Mucosa of descending colon (tissue), 3 donors: ENCODE measurements around the gene ENO2. TPM values are rescaled to one million over a fixed set of nuclear protein-coding genes. Genes with fewer than 3 reads are reported as not detected.

ENCODE experiments used
- ATAC-seq: fragments of 200-7000 bp; cut with Tn5 transposase; one replicate; pipeline ENCODE4 v1.9.1; 2020; ENCODE audit warnings: mild to moderate bottlenecking, moderate library complexity
- DNase-seq, 3 donors: peaks; one replicate each; pipeline ENCODE4 v3.0.0-alpha.2; 2020
- H3K36me3 ChIP-seq: fragments of 200-600 bp; one replicate; pipeline ENCODE4 v1.8.0; 2021; ENCODE audit warnings: low read depth, mild to moderate bottlenecking
- H3K4me1 ChIP-seq: fragments of 200-600 bp; one replicate; pipeline ENCODE4 v1.8.0; 2021; ENCODE audit warnings: low read depth, mild to moderate bottlenecking
- H3K4me3 ChIP-seq: fragments of 200-600 bp; one replicate; pipeline ENCODE4 v1.8.0; 2021; ENCODE audit warnings: mild to moderate bottlenecking
- H3K9me3 ChIP-seq: fragments of 200-600 bp; one replicate; pipeline ENCODE4 v1.8.0; 2021; ENCODE audit warnings: mild to moderate bottlenecking
- intact Hi-C, 2 donors: fragments of 100-400 bp; cut with DNase I in 1 of 2; cut with micrococcal nuclease in 1 of 2; formaldehyde crosslinking; loops; one replicate each; pipeline versions ENCODE4 v1.11.0 to v1.11.1; 2022; cut with DNase I, micrococcal nuclease
- total RNA-seq, 3 donors: library from RNA; stranded (reverse); fragmentation: NEBNext Ultra II Directional in 2 of 3; extraction: Animal tissue kit (Norgen Biotek cat#: 25700) in 2 of 3; gene quantifications; one replicate each; pipeline versions ENCODE4 v1.2.1 to v1.2.4, GENCODE V29; 2021 to 2023
- TF ChIP-seq, protein P1 (sequence below): fragments of 200-600 bp; IDR thresholded peaks from one replicate; pipeline ENCODE4 v1.8.0; 2022; ENCODE audit warnings: antibody characterized with exemption, mild to moderate bottlenecking
- donor health status: DM: no; HTN: no; CAD: no; lungs with moderate emphysema.
- donor health status: DM: no; HTN: no; CAD: no.
- donor health status: DM: no; HTN: yes; CAD: no.

ENO2 gene
- total RNA-seq, 3 donors from 2014 or later = 4.5 to 67.3 (median 7.6) TPM

DNA sequence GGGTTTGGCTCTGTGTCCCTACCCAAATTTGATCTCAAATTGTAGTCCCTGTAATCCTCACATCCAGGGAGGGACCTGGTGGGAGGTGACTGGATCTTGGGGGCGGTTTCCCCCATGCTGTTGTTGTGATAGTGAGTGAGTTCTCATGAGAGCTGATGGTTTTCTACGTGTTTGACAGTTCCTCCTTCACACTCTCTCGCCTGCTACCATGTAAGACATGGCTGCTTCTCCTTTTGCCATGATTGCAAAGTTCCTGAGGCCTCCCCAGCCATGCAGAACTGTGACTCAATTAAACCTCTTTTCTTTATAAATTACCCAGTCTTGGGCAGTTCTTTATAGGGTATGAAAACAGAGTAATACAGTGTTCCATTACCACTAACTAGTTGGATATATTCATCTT is 20.1 kb upstream of the ENO2 start:
- ATAC-seq (no peak), DNase-seq (no peak)
- intact Hi-C loops = no loop called here
- TF ChIP-seq, protein P1, sequence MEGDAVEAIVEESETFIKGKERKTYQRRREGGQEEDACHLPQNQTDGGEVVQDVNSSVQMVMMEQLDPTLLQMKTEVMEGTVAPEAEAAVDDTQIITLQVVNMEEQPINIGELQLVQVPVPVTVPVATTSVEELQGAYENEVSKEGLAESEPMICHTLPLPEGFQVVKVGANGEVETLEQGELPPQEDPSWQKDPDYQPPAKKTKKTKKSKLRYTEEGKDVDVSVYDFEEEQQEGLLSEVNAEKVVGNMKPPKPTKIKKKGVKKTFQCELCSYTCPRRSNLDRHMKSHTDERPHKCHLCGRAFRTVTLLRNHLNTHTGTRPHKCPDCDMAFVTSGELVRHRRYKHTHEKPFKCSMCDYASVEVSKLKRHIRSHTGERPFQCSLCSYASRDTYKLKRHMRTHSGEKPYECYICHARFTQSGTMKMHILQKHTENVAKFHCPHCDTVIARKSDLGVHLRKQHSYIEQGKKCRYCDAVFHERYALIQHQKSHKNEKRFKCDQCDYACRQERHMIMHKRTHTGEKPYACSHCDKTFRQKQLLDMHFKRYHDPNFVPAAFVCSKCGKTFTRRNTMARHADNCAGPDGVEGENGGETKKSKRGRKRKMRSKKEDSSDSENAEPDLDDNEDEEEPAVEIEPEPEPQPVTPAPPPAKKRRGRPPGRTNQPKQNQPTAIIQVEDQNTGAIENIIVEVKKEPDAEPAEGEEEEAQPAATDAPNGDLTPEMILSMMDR = no peak
- H3K9me3 ChIP-seq = no peaks in the 10 kb centered on the region
- no peaks in the 10 kb centered on the region for H3K36me3 ChIP-seq
- H3K4me1 ChIP-seq = peaks cover under 1% of the 10 kb centered on the region
- H3K4me3 ChIP-seq = no peak overlapping the region

DNA sequence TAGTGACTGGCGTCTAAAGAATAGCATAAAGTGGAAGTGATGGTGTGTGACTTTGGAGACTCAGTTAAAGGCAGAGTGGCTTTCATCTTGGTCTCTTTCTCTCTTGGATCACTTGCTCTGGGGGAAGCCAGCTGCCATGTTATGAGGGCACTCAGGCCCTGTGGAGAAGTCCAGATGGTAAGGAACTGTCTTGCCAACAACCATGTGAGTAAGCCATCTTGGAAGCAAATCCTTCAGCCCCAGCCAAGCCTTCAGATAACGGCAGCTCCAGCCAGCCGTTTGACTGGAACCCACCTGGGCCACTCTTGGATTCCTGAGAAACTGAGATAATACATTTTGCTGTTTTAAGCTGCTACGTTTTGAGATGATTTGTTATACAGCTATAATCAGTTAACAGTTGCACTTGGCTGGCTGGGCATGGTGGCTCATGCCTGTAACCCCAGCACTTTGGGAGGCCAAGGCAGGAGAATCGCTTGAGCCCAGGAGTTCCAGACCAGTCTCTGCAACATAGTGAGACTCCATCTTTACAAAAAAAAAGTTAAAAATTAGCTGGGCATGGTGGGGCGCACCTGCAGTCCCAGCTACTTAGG is 17.4 kb upstream of the ENO2 start:
- Histone ChIP-seq H3K4me1 (peaks cover 13% of the 10 kb centered on the region), H3K36me3 (no peaks in the 10 kb centered on the region), H3K9me3 (no peaks in the 10 kb centered on the region), H3K4me3 (no peak overlapping the region)
- no peak for ATAC-seq
- TF ChIP-seq, protein P1 = no peak
- intact Hi-C loops = no loop called here
- DNase-seq = no peak

DNA sequence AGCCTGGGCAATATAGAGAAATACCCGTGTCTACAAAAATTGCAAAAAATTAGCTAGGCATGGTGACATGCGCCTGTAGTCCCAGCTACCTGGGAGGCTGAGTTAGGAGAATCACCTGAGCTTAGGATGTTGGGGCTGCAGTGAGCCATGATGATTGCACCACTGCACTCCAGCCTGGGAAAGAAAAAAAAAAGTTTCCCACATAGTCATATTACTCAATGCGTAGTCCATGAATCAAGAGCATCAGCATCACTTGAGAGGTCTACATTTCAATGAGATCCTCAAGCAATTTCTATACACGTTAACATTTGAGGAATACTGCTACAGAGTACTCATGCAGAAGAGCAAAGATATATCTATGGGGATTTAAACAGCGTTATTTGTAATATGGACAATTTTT is 15.0 kb upstream of the ENO2 start:
- Histone ChIP-seq H3K4me1 (peaks cover 16% of the 10 kb centered on the region), H3K9me3 (no peaks in the 10 kb centered on the region), H3K4me3 (no peak overlapping the region), H3K36me3 (no peaks in the 10 kb centered on the region)
- TF ChIP-seq, protein P1 = no peak
- ATAC-seq = no peak
- intact Hi-C loops = no loop called here
- DNase-seq = no peak

DNA sequence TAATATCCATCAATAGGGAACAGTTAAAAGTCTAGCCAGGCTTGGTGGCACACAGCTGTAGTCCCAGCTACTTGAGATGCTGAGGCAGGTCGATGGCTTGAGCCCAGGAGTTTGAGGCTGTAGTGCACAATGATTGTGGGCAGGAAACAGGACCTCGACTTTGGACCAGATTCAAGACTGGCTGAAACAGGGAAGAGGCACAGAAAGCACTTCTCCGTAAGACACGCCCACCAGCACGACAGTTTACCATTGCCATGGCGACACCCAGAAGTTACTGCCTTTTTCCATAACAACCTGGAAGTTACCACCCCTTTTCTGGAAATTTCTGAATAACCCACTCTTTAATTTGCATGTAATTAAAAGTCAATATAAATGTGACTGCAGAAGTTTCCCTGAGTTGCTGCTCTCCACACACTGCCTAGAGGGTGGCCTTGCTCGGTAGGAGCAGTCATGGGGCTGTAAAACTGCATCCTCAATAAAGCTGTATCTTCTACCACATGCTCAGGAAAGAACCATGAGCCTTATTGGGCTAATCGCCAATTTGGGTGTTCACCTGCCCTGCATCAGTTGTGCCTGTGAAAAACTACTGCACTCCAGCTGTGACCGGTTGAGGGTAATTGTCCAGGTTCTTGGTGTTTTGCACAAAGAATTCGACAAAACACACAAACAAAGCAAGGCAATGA is 14.4 kb upstream of the ENO2 start:
- Histone ChIP-seq H3K9me3 (no peaks in the 10 kb centered on the region), H3K36me3 (no peaks in the 10 kb centered on the region), H3K4me1 (peaks cover 16% of the 10 kb centered on the region), H3K4me3 (no peak overlapping the region)
- TF ChIP-seq, protein P1 = no peak
- peak; percentile 85 to 89 (median 85) for DNase-seq
- intact Hi-C loops = no loop called here
- ATAC-seq = peak; percentile 82

DNA sequence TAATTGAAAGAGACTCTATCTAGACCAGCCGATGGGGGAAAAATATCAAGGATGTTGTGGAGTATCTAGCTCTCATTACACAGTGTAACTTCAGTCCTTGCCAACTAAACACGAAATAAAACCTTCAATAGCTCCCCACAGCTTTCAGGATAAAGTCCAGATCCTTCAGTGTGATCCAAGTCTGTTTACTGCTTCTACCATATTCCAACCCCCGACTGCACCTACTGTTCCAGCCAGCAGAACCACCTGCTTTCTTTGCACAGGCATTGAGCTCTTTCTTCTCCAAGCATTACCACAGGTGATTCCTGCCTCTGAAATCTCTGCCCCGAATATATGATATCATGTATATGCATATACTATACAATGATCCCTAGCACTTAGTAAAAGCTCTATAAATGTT is 11.9 kb upstream of the ENO2 start:
- ATAC-seq (no peak), DNase-seq (no peak)
- H3K36me3 ChIP-seq = no peaks in the 10 kb centered on the region
- no peak overlapping the region for H3K4me3 ChIP-seq
- H3K4me1 ChIP-seq = peaks cover 16% of the 10 kb centered on the region
- intact Hi-C loops = no loop called here
- TF ChIP-seq, protein P1 = no peak
- H3K9me3 ChIP-seq = no peaks in the 10 kb centered on the region
